ENCODE measurements around the gene CAMSAP3.

Gene CAMSAP3

DNA sequence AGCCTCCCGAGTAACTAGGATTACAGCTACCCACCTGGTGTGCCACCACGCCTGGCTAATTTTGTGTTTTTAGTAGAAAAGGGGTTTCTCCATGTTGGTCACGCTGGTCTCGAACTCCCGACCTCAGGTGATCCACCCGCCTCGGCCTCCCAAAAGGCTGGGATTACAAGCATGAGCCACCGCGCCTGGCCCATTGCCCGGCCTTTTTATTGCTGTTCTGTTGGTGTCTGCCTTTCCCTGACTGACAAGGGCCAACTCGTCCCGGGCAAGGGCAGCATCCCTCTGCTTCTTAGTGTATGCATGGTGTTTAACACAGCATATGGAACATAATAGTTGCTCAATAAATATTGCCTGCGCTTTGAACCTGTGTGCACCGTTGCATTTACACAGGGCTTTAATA lies 67.0 kb downstream of the CAMSAP3 start:
- no peak overlapping the region for H3K4me3 ChIP-seq
- DNase-seq (ENCODE audit: low spot score), result no peak
- TF ChIP-seq, protein P1, sequence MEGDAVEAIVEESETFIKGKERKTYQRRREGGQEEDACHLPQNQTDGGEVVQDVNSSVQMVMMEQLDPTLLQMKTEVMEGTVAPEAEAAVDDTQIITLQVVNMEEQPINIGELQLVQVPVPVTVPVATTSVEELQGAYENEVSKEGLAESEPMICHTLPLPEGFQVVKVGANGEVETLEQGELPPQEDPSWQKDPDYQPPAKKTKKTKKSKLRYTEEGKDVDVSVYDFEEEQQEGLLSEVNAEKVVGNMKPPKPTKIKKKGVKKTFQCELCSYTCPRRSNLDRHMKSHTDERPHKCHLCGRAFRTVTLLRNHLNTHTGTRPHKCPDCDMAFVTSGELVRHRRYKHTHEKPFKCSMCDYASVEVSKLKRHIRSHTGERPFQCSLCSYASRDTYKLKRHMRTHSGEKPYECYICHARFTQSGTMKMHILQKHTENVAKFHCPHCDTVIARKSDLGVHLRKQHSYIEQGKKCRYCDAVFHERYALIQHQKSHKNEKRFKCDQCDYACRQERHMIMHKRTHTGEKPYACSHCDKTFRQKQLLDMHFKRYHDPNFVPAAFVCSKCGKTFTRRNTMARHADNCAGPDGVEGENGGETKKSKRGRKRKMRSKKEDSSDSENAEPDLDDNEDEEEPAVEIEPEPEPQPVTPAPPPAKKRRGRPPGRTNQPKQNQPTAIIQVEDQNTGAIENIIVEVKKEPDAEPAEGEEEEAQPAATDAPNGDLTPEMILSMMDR (IDR thresholded peaks at IDR 0.05), result no peak
- H3K27ac ChIP-seq, result no peak overlapping the region

- TF ChIP-seq, protein P1 (IDR thresholded peaks at IDR 0.05), result no peak
These were observed 68.0 kb downstream of the CAMSAP3 start for GRCh38 chr19:7663706-7664105.

DNA sequence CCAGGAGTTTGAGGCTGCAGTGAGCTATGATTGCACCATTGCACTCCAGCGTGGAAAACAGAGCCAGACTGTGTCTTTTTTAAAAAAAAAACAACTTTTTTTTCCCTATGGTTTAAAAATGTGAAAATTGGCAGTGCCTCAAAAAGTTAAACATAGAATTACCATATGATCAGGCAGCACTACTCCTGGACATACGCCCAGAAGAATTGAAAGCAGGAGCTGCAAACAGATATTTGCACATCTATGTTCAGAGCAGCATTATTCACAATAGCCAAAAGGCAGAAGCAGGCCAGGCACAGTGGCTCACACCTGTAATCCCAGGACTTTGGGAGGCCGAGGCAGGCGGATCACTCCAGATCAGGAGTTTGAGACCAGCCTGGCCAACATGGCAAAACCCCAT lies 69.4 kb downstream of the CAMSAP3 start:
- no peak for DNase-seq (ENCODE audit: low spot score)
- no peak overlapping the region for H3K27ac ChIP-seq
- no peak overlapping the region for H3K4me3 ChIP-seq
- TF ChIP-seq, protein P1 (IDR thresholded peaks at IDR 0.05), result no peak

More at GRCh38 chr19:7663706-7664105, 68.0 kb downstream of the CAMSAP3 start:
- no peak overlapping the region for H3K27ac ChIP-seq
- no peak for DNase-seq (ENCODE audit: low spot score)
- H3K4me3 ChIP-seq, result no peak overlapping the region

All from coronary artery (tissue), 2 donors.